Nephron progenitor cell (in vitro differentiated cells): ENCODE measurements around the gene PREX1.

Source experiments
- DNase-seq: peaks from one replicate; pipeline ENCODE4 v3.0.0; 2021
- H3K27ac Mint-ChIP-seq: 2 replicates; pipeline ENCODE4 v1.8.0; 2021; ENCODE audit warnings: mild to moderate bottlenecking, moderate library complexity, mixed read lengths
- H3K27me3 Mint-ChIP-seq: 2 replicates; pipeline ENCODE4 v1.8.0; 2021; ENCODE audit warnings: mild to moderate bottlenecking, low read depth, mixed read lengths; ENCODE audit not compliant: poor library complexity
- H3K36me3 Mint-ChIP-seq: 2 replicates; pipeline ENCODE4 v1.8.0; 2021; ENCODE audit warnings: low read depth, mixed read lengths
- H3K4me1 Mint-ChIP-seq: 2 replicates; pipeline ENCODE4 v1.8.0; 2021; ENCODE audit warnings: mixed read lengths
- H3K4me3 Mint-ChIP-seq: 2 replicates; pipeline ENCODE4 v1.8.0; 2021; ENCODE audit warnings: mild to moderate bottlenecking, moderate library complexity, mixed read lengths
- H3K9me3 Mint-ChIP-seq: 2 replicates; pipeline ENCODE4 v1.8.0; 2021; ENCODE audit warnings: mild to moderate bottlenecking, moderate library complexity, mixed read lengths
- CTCF ChIP-seq: fragments of 200-600 bp; sonication (generic); IDR thresholded peaks from 2 replicates; pipeline ENCODE4 v1.5.0; 2021; ENCODE audit warnings: antibody characterized with exemption

The PREX1 gene

GRCh38 chr20:48824830-48825565 lies 2.8 kb downstream of the PREX1 start:
- Mint-ChIP-seq H3K4me3 (peak overlapping the region; percentile 95), H3K9me3 (no peaks in the 10 kb centered on the region), H3K27me3 (peaks cover 6% of the 10 kb centered on the region), H3K27ac (peak overlapping the region; percentile 81), H3K4me1 (peaks cover 67% of the 10 kb centered on the region), H3K36me3 (no peaks in the 10 kb centered on the region)
- no peak for TF ChIP-seq CTCF
- no peak for DNase-seq

- no peak for DNase-seq
- no peak overlapping the region for H3K4me3 Mint-ChIP-seq
- peaks cover 68% of the 10 kb centered on the region for H3K4me1 Mint-ChIP-seq
- no peaks in the 10 kb centered on the region for H3K9me3 Mint-ChIP-seq
- no peak overlapping the region for H3K27ac Mint-ChIP-seq
- peaks cover 5% of the 10 kb centered on the region for H3K36me3 Mint-ChIP-seq
- H3K27me3 Mint-ChIP-seq: peaks cover 2% of the 10 kb centered on the region
- TF ChIP-seq CTCF: no peak
These were observed 3.8 kb downstream of the PREX1 start for GRCh38 chr20:48823960-48824498.

- Mint-ChIP-seq H3K27ac (no peak overlapping the region), H3K4me3 (no peak overlapping the region), H3K36me3 (peaks cover 5% of the 10 kb centered on the region), H3K27me3 (no peaks in the 10 kb centered on the region), H3K9me3 (no peaks in the 10 kb centered on the region), H3K4me1 (peaks cover 65% of the 10 kb centered on the region)
- TF ChIP-seq CTCF: no peak
- no peak for DNase-seq
These were observed 4.3 kb downstream of the PREX1 start for GRCh38 chr20:48823476-48823875.

- Mint-ChIP-seq H3K27me3 (no peaks in the 10 kb centered on the region), H3K4me3 (no peak overlapping the region), H3K36me3 (peaks cover 5% of the 10 kb centered on the region), H3K27ac (no peak overlapping the region), H3K4me1 (peaks cover 70% of the 10 kb centered on the region), H3K9me3 (no peaks in the 10 kb centered on the region)
- TF ChIP-seq CTCF: no peak
- DNase-seq: no peak
These were observed 4.9 kb downstream of the PREX1 start for GRCh38 chr20:48822879-48823385.

GRCh38 chr20:48822178-48822577 lies 5.6 kb downstream of the PREX1 start:
- no peak for DNase-seq
- no peaks in the 10 kb centered on the region for H3K9me3 Mint-ChIP-seq
- no peak overlapping the region for H3K4me3 Mint-ChIP-seq
- no peak overlapping the region for H3K27ac Mint-ChIP-seq
- no peak for TF ChIP-seq CTCF
- H3K36me3 Mint-ChIP-seq: peaks cover 5% of the 10 kb centered on the region
- H3K4me1 Mint-ChIP-seq: peaks cover 75% of the 10 kb centered on the region
- no peaks in the 10 kb centered on the region for H3K27me3 Mint-ChIP-seq
